ENCODE measurements around the gene NME7. TPM values are rescaled to one million over a fixed set of nuclear protein-coding genes. Genes with fewer than 3 reads are reported as not detected.
A peak's percentile ranks its signal among the peaks of the same experiment; 100 is the strongest.

The NME7 gene
- total RNA-seq, 1 experiment from 2014 or later: 25.2 TPM

- Mint-ChIP-seq H3K9me3 (ENCODE audit: low read depth, unreplicated experiment) (no peaks in the 10 kb centered on the region), H3K36me3 (ENCODE audit: insufficient read depth, unreplicated experiment) (peaks cover 95% of the 10 kb centered on the region), H3K4me3 (ENCODE audit: low read depth, unreplicated experiment) (peak overlapping the region; percentile 2), H3K27ac (ENCODE audit: unreplicated experiment) (peak overlapping the region; percentile 11), H3K4me1 (ENCODE audit: low read depth, unreplicated experiment) (peaks cover 85% of the 10 kb centered on the region), H3K27me3 (ENCODE audit: unreplicated experiment) (no peaks in the 10 kb centered on the region)
- intact Hi-C loops (cut with micrococcal nuclease; ENCODE audit: unreplicated experiment): no loop called here
- no TSS peak for BruUV-seq (replicated peaks)
- DNase-seq: no peak
- CTCF ChIA-PET: no interaction called here
- no peak for TF ChIP-seq CTCF (IDR thresholded peaks at IDR 0.05; ENCODE audit: unreplicated experiment)
Observed at GRCh38 chr1:169122976-169123375, 244.6 kb downstream of the NME7 start.

DNA sequence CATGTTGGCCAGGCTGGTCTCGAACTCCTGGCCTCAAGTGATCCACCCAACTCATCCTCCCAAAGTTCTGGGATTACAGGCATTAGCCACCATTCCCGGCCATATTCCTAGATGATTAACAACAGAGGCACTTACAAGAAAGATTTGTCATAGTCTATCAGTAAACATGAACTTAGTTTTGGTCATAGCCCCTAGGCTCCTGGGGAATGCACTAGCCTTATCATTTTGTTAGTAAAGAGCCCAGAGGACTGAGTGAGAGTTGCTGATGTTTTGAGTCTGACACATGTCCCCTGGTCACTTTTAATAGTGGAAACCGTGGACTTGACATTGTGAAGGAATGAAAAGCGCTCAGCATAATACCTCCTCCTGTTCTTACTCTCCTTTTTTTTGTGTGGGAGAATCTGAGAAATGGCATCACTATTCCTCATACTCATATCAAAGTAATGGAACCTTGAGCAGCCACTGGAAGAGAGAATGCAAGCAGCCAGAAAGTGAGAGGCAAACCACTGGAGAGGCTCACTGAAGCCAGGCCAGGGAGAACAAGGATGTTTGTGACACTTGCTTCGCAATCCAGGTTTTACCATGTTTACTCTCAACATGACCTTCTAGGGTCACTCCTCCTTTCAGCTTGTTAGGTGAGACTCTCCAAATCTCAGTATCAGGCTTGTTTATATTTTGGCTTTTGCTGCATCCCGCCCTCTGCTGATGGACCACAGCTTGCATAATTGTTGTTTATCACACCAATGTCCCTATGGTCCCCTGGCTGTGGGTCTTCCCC, 246.3 kb downstream of the NME7 start:
- no peak for DNase-seq
- H3K36me3 Mint-ChIP-seq (ENCODE audit: insufficient read depth, unreplicated experiment): peaks cover 96% of the 10 kb centered on the region
- peak overlapping the region; percentile 57 for H3K4me3 Mint-ChIP-seq (ENCODE audit: low read depth, unreplicated experiment)
- H3K27me3 Mint-ChIP-seq (ENCODE audit: unreplicated experiment): no peaks in the 10 kb centered on the region
- H3K4me1 Mint-ChIP-seq (ENCODE audit: low read depth, unreplicated experiment): peaks cover 90% of the 10 kb centered on the region
- peak overlapping the region; percentile 82 for H3K27ac Mint-ChIP-seq (ENCODE audit: unreplicated experiment)
- intact Hi-C loops (cut with micrococcal nuclease; ENCODE audit: unreplicated experiment): no loop called here
- no TSS peak for BruUV-seq (replicated peaks)
- CTCF ChIA-PET: no interaction called here
- H3K9me3 Mint-ChIP-seq (ENCODE audit: low read depth, unreplicated experiment): no peaks in the 10 kb centered on the region
- no peak for TF ChIP-seq CTCF (IDR thresholded peaks at IDR 0.05; ENCODE audit: unreplicated experiment)

DNA sequence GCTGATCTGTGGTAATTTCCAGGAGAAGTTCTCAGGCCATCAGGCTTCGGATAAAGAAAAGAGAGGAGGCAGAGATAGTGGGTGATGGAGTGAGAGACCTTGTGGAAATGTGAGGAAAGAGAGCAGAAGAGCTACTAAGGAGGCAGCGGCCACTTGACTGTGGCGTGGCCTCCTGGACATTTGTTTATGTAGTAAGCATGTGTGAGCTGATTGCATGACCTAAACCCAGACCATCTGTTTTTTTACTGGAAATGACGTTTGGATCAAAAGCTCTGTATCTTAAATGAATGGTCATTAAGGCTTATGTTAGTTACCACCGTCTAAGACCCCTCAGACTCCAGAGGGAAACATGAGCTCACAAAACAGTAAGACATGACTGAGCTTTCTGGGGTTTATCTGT, 247.5 kb downstream of the NME7 start:
- CTCF ChIA-PET: interaction anchor here (0.7 to 1.7 kb wide), 2 partner anchors 517 to 685 kb away, joined by 4 to 6 read pairs; no protein-coding TSS in a partner anchor
- Mint-ChIP-seq H3K4me1 (ENCODE audit: low read depth, unreplicated experiment) (peaks cover 92% of the 10 kb centered on the region), H3K27ac (ENCODE audit: unreplicated experiment) (peak overlapping the region; percentile 66), H3K27me3 (ENCODE audit: unreplicated experiment) (no peaks in the 10 kb centered on the region), H3K36me3 (ENCODE audit: insufficient read depth, unreplicated experiment) (peaks cover 96% of the 10 kb centered on the region), H3K4me3 (ENCODE audit: low read depth, unreplicated experiment) (peak overlapping the region; percentile 25), H3K9me3 (ENCODE audit: low read depth, unreplicated experiment) (no peaks in the 10 kb centered on the region)
- no TSS peak for BruUV-seq (replicated peaks)
- DNase-seq: no peak
- intact Hi-C loops (cut with micrococcal nuclease; ENCODE audit: unreplicated experiment): no loop called here
- TF ChIP-seq CTCF (IDR thresholded peaks at IDR 0.05; ENCODE audit: unreplicated experiment): no peak

GRCh38 chr1:169119405-169119804, 248.2 kb downstream of the NME7 start:
- H3K4me3 Mint-ChIP-seq (ENCODE audit: low read depth, unreplicated experiment): peak overlapping the region; percentile 25
- H3K36me3 Mint-ChIP-seq (ENCODE audit: insufficient read depth, unreplicated experiment): peaks cover 96% of the 10 kb centered on the region
- no peaks in the 10 kb centered on the region for H3K9me3 Mint-ChIP-seq (ENCODE audit: low read depth, unreplicated experiment)
- CTCF ChIA-PET: interaction anchor here (0.7 to 1.7 kb wide), 4 partner anchors 10 to 516 kb away, joined by 3 to 6 read pairs (median 4); no protein-coding TSS in a partner anchor
- no peak for DNase-seq
- BruUV-seq (replicated peaks): no TSS peak
- H3K27ac Mint-ChIP-seq (ENCODE audit: unreplicated experiment): peak overlapping the region; percentile 66
- peaks cover 92% of the 10 kb centered on the region for H3K4me1 Mint-ChIP-seq (ENCODE audit: low read depth, unreplicated experiment)
- intact Hi-C loops (cut with micrococcal nuclease; ENCODE audit: unreplicated experiment): no loop called here
- H3K27me3 Mint-ChIP-seq (ENCODE audit: unreplicated experiment): no peaks in the 10 kb centered on the region
- TF ChIP-seq CTCF (IDR thresholded peaks at IDR 0.05; ENCODE audit: unreplicated experiment): no peak
